Measurements from ENCODE around the gene BCR.

The BCR gene

DNA sequence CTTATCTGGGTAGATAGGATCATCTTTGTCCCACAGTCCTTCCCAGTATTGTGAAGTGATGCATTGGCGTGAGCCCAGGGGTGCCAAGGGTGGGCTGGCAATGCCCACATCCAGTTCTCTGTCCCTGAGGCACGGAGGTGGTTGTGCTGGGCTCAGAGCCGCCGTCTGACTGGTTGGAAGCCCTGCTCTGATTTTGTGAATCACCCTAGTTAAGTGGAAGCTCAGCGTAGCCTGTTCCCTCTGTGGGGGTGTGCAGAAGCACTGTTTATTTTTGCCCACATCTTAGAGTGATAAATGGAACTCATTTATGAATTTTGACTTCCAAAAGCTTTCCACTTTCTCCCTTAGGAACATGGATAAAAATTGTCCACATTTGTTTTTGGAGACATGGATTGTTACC lies 13.6 kb downstream of the BCR start:
- no peaks in the 10 kb centered on the region for H3K36me3 ChIP-seq
- TF ChIP-seq CTCF (IDR thresholded peaks at IDR 0.05; ENCODE audit: low read depth, low read length): no peak
- H3K27me3 ChIP-seq: no peaks in the 10 kb centered on the region
- no peak for DNase-seq
- H3K9me3 ChIP-seq: no peaks in the 10 kb centered on the region
- H3K4me1 ChIP-seq: no peaks in the 10 kb centered on the region
- no peak overlapping the region for H3K4me3 ChIP-seq (ENCODE audit: low read depth, low read length)

- peaks cover 2% of the 10 kb centered on the region; the same call in 1 of the 2 replicates for H3K36me3 ChIP-seq
- no peak overlapping the region for H3K4me3 ChIP-seq (ENCODE audit: low read depth, low read length)
- H3K27me3 ChIP-seq: no peaks in the 10 kb centered on the region
- TF ChIP-seq CTCF (IDR thresholded peaks at IDR 0.05; ENCODE audit: low read depth, low read length): no peak
- H3K9me3 ChIP-seq: no peaks in the 10 kb centered on the region
- no peaks in the 10 kb centered on the region for H3K4me1 ChIP-seq
- DNase-seq: no peak
Observed at GRCh38 chr22:23196165-23196564, 15.9 kb downstream of the BCR start.

DNA sequence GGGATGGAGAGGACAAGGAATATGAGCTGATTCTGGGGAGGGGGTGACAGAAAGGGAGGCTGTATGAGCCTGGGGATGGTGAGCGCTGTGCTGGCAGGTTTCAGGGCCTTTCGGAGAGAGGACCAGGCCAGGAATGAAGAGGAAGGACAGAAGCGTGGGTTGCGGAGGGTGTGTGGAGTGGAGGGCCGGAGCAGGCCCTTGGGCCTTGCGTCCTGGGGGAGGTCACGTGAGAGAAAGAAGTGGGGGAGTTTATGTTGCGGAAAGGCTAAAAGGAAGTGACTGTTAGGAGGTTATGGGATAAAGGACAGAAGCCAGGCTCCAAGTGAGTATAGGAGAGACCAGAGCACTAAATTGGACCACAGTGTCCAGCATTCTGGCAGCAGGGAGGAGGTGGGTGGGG lies 17.5 kb downstream of the BCR start:
- Histone ChIP-seq H3K4me1 (no peaks in the 10 kb centered on the region), H3K9me3 (no peaks in the 10 kb centered on the region), H3K27me3 (no peaks in the 10 kb centered on the region), H3K36me3 (peaks cover 2% of the 10 kb centered on the region; the same call in 1 of the 2 replicates), H3K4me3 (ENCODE audit: low read depth, low read length) (no peak overlapping the region)
- DNase-seq: no peak
- no peak for TF ChIP-seq CTCF (IDR thresholded peaks at IDR 0.05; ENCODE audit: low read depth, low read length)

GRCh38 chr22:23199159-23199558 lies 18.9 kb downstream of the BCR start:
- no peak for DNase-seq
- no peak overlapping the region for H3K4me3 ChIP-seq (ENCODE audit: low read depth, low read length)
- no peak for TF ChIP-seq CTCF (IDR thresholded peaks at IDR 0.05; ENCODE audit: low read depth, low read length)
- no peaks in the 10 kb centered on the region for H3K9me3 ChIP-seq
- H3K27me3 ChIP-seq: no peaks in the 10 kb centered on the region
- peaks cover 2% of the 10 kb centered on the region; the same call in 1 of the 2 replicates for H3K36me3 ChIP-seq
- H3K4me1 ChIP-seq: no peaks in the 10 kb centered on the region

DNA sequence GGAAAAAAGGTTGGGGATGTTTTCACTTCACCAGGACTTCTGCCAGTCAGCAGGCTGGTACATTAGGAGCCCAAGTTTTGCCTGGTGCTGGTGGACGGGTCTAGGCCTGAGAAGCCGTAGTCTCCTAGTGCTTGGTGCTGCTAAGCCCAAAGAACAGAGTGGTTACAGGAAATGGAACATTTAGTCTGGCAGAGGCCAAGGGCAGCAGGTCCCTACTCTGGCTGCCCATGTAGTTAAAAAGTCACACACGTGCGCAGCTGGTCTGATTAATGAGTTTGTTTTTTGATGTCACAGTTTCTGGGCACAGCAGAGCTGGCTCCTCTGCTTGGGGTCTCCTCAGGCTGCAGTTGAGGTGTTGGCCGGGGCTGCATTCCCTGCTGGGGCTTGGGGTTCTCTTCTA lies 20.6 kb downstream of the BCR start:
- TF ChIP-seq CTCF (IDR thresholded peaks at IDR 0.05; ENCODE audit: low read depth, low read length): no peak
- H3K27me3 ChIP-seq: no peaks in the 10 kb centered on the region
- H3K4me1 ChIP-seq: no peaks in the 10 kb centered on the region
- H3K4me3 ChIP-seq (ENCODE audit: low read depth, low read length): no peak overlapping the region
- no peak for DNase-seq
- H3K36me3 ChIP-seq: peaks cover 2% of the 10 kb centered on the region; the same call in 1 of the 2 replicates
- no peaks in the 10 kb centered on the region for H3K9me3 ChIP-seq

- no peak for DNase-seq
- TF ChIP-seq CTCF (IDR thresholded peaks at IDR 0.05; ENCODE audit: low read depth, low read length): no peak
- Histone ChIP-seq H3K36me3 (peaks cover 5% of the 10 kb centered on the region; the same call in 1 of the 2 replicates), H3K9me3 (no peaks in the 10 kb centered on the region), H3K4me3 (ENCODE audit: low read depth, low read length) (no peak overlapping the region), H3K27me3 (no peaks in the 10 kb centered on the region), H3K4me1 (no peaks in the 10 kb centered on the region)
Observed at GRCh38 chr22:23202812-23203451, 22.6 kb downstream of the BCR start.

Measured in BE2C (cell line).